ENCODE results near the gene MAP3K19.

GRCh38 chr2:135009339-135009738 lies 37.9 kb downstream of the MAP3K19 start:
- TF ChIP-seq EZH2 (IDR thresholded peaks at IDR 0.05; ENCODE audit: insufficient read depth, low read length), result no peak
- no peak for TF ChIP-seq CTCF (IDR thresholded peaks at IDR 0.05; ENCODE audit: insufficient read depth, low read depth, low read length)
